B cell (primary cell): Measurements from ENCODE around the gene CASTOR1.

ENCODE experiments used
- CTCF ChIP-seq: fragments of 200-600 bp; IDR thresholded peaks from one replicate; pipeline ENCODE4 v1.8.0; 2022; ENCODE audit warnings: antibody characterized with exemption, mild to moderate bottlenecking
- EZH2 ChIP-seq: IDR thresholded peaks from 2 replicates; pipeline ENCODE4 v1.6.1; 2012; ENCODE audit warnings: borderline replicate concordance, low read depth, mild to moderate bottlenecking, moderate library complexity, low read length; ENCODE audit not compliant: insufficient read depth, poor library complexity, severe bottlenecking

- TF ChIP-seq CTCF: no peak
- no peak for TF ChIP-seq EZH2
Observed at GRCh38 chr22:30335236-30335635, 45.9 kb upstream of the CASTOR1 start.
